H1 (cell line): ENCODE data around the gene POLG. TPM values are rescaled to one million over a fixed set of nuclear protein-coding genes. Genes with fewer than 3 reads are reported as not detected.

Experiments
- CTCF ChIA-PET: fragments of 300-600 bp; sonication (Branson Sonifier 250); formaldehyde crosslinking; loops from one replicate; lab custom pipeline; 2021; ENCODE audit not compliant: partially characterized antibody; lab: Charles Lee
- POLR2A ChIA-PET: fragments of 300-600 bp; sonication (Branson Sonifier 250); formaldehyde crosslinking; loops from one replicate; lab custom pipeline; 2021; ENCODE audit warnings: inconsistent platforms; ENCODE audit not compliant: partially characterized antibody; lab: Charles Lee
- DNase-seq, 2 experiments: peaks; one replicate each; pipeline versions ENCODE4 v3.0.0 to v3.0.0-alpha.2; 2010 to 2022; ENCODE audit warnings: low spot score in 2 of 2, low read depth in 1 of 2, mixed read lengths in 1 of 2
- FAIRE-seq: peaks from 2 replicates; lab custom pipeline; 2011; peaks lifted over from hg19 to GRCh38; lab: Jason Lieb, UNC
- H2AFZ ChIP-seq: 2 replicates; pipeline ENCODE4 v1.8.1; 2012; ENCODE audit warnings: low read length, inconsistent platforms
- H2AK5ac ChIP-seq: 2 replicates; pipeline ENCODE4 v1.6.1; 2013; ENCODE audit warnings: low read depth, low read length
- H2BK120ac ChIP-seq: replicated peaks from 2 replicates; pipeline ENCODE3; 2013; ENCODE audit warnings: low read depth, low read length, inconsistent platforms
- H2BK12ac ChIP-seq: 2 replicates; pipeline ENCODE4 v1.6.1; 2013; ENCODE audit warnings: low read depth, low read length
- H2BK15ac ChIP-seq: 2 replicates; pipeline ENCODE4 v1.6.1; 2013; ENCODE audit warnings: low read length
- H2BK20ac ChIP-seq: 2 replicates; pipeline ENCODE4 v1.6.1; 2013; ENCODE audit warnings: low read length
- H2BK5ac ChIP-seq: 2 replicates; pipeline ENCODE4 v1.6.1; 2013; ENCODE audit warnings: low read depth, low read length
- H3K14ac ChIP-seq: 2 replicates; pipeline ENCODE4 v1.6.1; 2013; ENCODE audit warnings: inconsistent platforms; ENCODE audit not compliant: insufficient read length
- H3K18ac ChIP-seq: 2 replicates; pipeline ENCODE4 v1.6.1; 2013; ENCODE audit warnings: low read length; ENCODE audit errors: extremely low read depth
- H3K23ac ChIP-seq: 2 replicates; pipeline ENCODE4 v1.6.1; 2013; ENCODE audit warnings: inconsistent platforms; ENCODE audit not compliant: insufficient read length
- H3K23me2 ChIP-seq: 2 replicates; pipeline ENCODE4 v1.6.1; 2013; ENCODE audit warnings: low read depth, low read length
- H3K27ac ChIP-seq: 2 replicates; pipeline ENCODE4 v1.6.1; 2011; ENCODE audit warnings: low read depth, low read length, inconsistent platforms
- H3K27me3 ChIP-seq, 4 experiments: replicated peaks in 1 of 4; 1 replicate in 1 of 4; 2 replicates in 3 of 4; pipeline versions ENCODE4 v1.6.1 to v1.8.1; 2011 to 2013; ENCODE audit warnings: low read length in 3 of 4, mild to moderate bottlenecking in 3 of 4, inconsistent platforms in 2 of 4, mixed read lengths in 2 of 4, moderate library complexity in 1 of 4; ENCODE audit not compliant: control insufficient read depth in 3 of 4, insufficient read depth in 3 of 4; ENCODE audit errors: extremely low read depth in 1 of 4
- H3K36me3 ChIP-seq, 4 experiments: 2 replicates each; pipeline versions ENCODE4 v1.6.1 to v1.8.1; 2011 to 2013; ENCODE audit warnings: mild to moderate bottlenecking in 4 of 4, low read length in 3 of 4, moderate library complexity in 2 of 4, control low read depth in 1 of 4, inconsistent platforms in 1 of 4; ENCODE audit not compliant: insufficient read depth in 4 of 4, control insufficient read depth in 2 of 4
- H3K4ac ChIP-seq: replicated peaks from 2 replicates; pipeline ENCODE3; 2013; ENCODE audit warnings: low read length, low read depth, mixed read lengths, inconsistent platforms; ENCODE audit not compliant: insufficient read length
- H3K4me1 ChIP-seq, 4 experiments: replicated peaks in 1 of 4; 1 replicate in 1 of 4; 2 replicates in 3 of 4; pipeline versions ENCODE4 v1.6.1 to v1.8.1; 2011 to 2013; ENCODE audit warnings: low read length in 3 of 4, inconsistent platforms in 2 of 4, mixed read lengths in 1 of 4; ENCODE audit not compliant: insufficient read depth in 4 of 4, control insufficient read depth in 3 of 4
- H3K4me2 ChIP-seq, 2 experiments: 2 replicates each; pipeline versions ENCODE4 v1.6.1 to v1.8.1; 2011 to 2013; ENCODE audit warnings: low read depth in 2 of 2, low read length in 2 of 2, control low read depth in 1 of 2, inconsistent platforms in 1 of 2, mild to moderate bottlenecking in 1 of 2; ENCODE audit not compliant: insufficient read depth in 1 of 2
- H3K4me3 ChIP-seq, 4 experiments: fragments of 200-600, 300-600 bp in 1 of 4; sonication (generic), shearing (Covaris generic), sonication (Bioruptor Twin) in 1 of 4; 2 replicates each; pipeline versions ENCODE4 v1.5.1 to v1.8.1; 2011 to 2016; ENCODE audit warnings: low read length in 4 of 4, low read depth in 3 of 4, control low read depth in 2 of 4, inconsistent platforms in 2 of 4, mild to moderate bottlenecking in 2 of 4, mixed read lengths in 1 of 4, moderate library complexity in 1 of 4; ENCODE audit not compliant: insufficient read depth in 2 of 4; ENCODE audit errors: extremely low read depth in 1 of 4
- H3K56ac ChIP-seq: replicated peaks from 2 replicates; pipeline ENCODE3; 2013; ENCODE audit warnings: low read depth, mild to moderate bottlenecking, mixed read lengths, low read length, inconsistent platforms; ENCODE audit not compliant: insufficient read length
- H3K79me1 ChIP-seq: 2 replicates; pipeline ENCODE4 v1.6.1; 2013; ENCODE audit warnings: low read depth, low read length, control low read depth
- H3K79me2 ChIP-seq, 2 experiments: 2 replicates each; pipeline versions ENCODE4 v1.6.1 to v1.8.1; 2012 to 2013; ENCODE audit warnings: low read length in 2 of 2, mild to moderate bottlenecking in 2 of 2, inconsistent platforms in 1 of 2; ENCODE audit not compliant: insufficient read depth in 2 of 2, control insufficient read depth in 1 of 2
- H3K9ac ChIP-seq, 4 experiments: replicated peaks in 1 of 4; 1 replicate in 1 of 4; 2 replicates in 3 of 4; pipeline versions ENCODE4 v1.6.1 to v1.8.1; 2011 to 2013; ENCODE audit warnings: low read depth in 3 of 4, low read length in 3 of 4, control low read depth in 2 of 4, mild to moderate bottlenecking in 2 of 4, moderate library complexity in 2 of 4, inconsistent platforms in 1 of 4; ENCODE audit errors: extremely low read depth in 1 of 4
- H3K9me3 ChIP-seq, 2 experiments: 2 replicates each; pipeline versions ENCODE4 v1.6.1 to v1.8.1; 2012 to 2013; ENCODE audit warnings: mild to moderate bottlenecking in 2 of 2, moderate library complexity in 2 of 2, control low read depth in 1 of 2, inconsistent platforms in 1 of 2, low read depth in 1 of 2, low read length in 1 of 2, mixed read lengths in 1 of 2; ENCODE audit not compliant: insufficient read depth in 2 of 2
- H4K20me1 ChIP-seq, 2 experiments: replicated peaks in 1 of 2; 2 replicates each; pipeline versions ENCODE3 to v1.8.1; 2011 to 2013; ENCODE audit warnings: inconsistent platforms in 2 of 2, low read length in 2 of 2, mild to moderate bottlenecking in 1 of 2; ENCODE audit not compliant: insufficient read depth in 2 of 2, control insufficient read depth in 1 of 2
- H4K5ac ChIP-seq: 2 replicates; pipeline ENCODE4 v1.6.1; 2013; ENCODE audit warnings: low read length, low read depth, mixed read lengths, inconsistent platforms; ENCODE audit not compliant: insufficient read length
- H4K8ac ChIP-seq: 2 replicates; pipeline ENCODE4 v1.8.0; 2013; ENCODE audit warnings: mild to moderate bottlenecking, moderate library complexity, low read length, inconsistent platforms; ENCODE audit not compliant: insufficient read depth; ENCODE audit errors: extremely low read depth
- H4K91ac ChIP-seq: replicated peaks from 2 replicates; pipeline ENCODE3; 2013; ENCODE audit warnings: low read length, mixed read lengths, inconsistent platforms; ENCODE audit not compliant: insufficient read length
- ASH2L ChIP-seq: fragments of 200-600, 300-600 bp; sonication (generic); IDR thresholded peaks from one replicate; pipeline ENCODE4 v1.7.1; 2017; ENCODE audit warnings: low read length
- ATF3 ChIP-seq: IDR thresholded peaks from 2 replicates; pipeline ENCODE4 v1.6.1; 2011; ENCODE audit warnings: low read depth, mild to moderate bottlenecking, low read length; ENCODE audit not compliant: insufficient read depth
- BACH1 ChIP-seq: IDR thresholded peaks from 2 replicates; pipeline ENCODE4 v1.6.1; 2012; ENCODE audit warnings: low read length, improper control_type of control experiment
- CBX5 ChIP-seq: fragments of 300-800, 300-1000 bp; sonication (generic); IDR thresholded peaks from 2 replicates; pipeline ENCODE4 v1.7.1; 2016; ENCODE audit warnings: antibody characterized with exemption, low read length, low read depth
- E2F6 ChIP-seq: IDR thresholded peaks from 2 replicates; pipeline ENCODE4 v1.6.1; 2012; ENCODE audit warnings: inconsistent platforms
- GABPA ChIP-seq: IDR thresholded peaks from 2 replicates; pipeline ENCODE4 v1.6.1; 2011; ENCODE audit warnings: mild to moderate bottlenecking, low read length, moderate library complexity, borderline replicate concordance; ENCODE audit not compliant: insufficient read depth
- JUND ChIP-seq: IDR thresholded peaks from 2 replicates; pipeline ENCODE4 v1.6.1; 2011; ENCODE audit warnings: mild to moderate bottlenecking, improper control_type of control experiment, low read length
- PHF8 ChIP-seq: fragments of 200-600 bp; sonication (generic); conservative IDR thresholded peaks from 2 replicates; pipeline ENCODE4 v1.7.1; 2012; ENCODE audit warnings: low read depth, mild to moderate bottlenecking, inconsistent platforms, low read length, moderate library complexity
- RBBP5 ChIP-seq: IDR thresholded peaks from 2 replicates; pipeline ENCODE4 v1.7.1; 2012; ENCODE audit warnings: low read depth, mild to moderate bottlenecking, inconsistent platforms, low read length, moderate library complexity, borderline replicate concordance
- SIN3A ChIP-seq, 2 experiments: IDR thresholded peaks in 1 of 2; conservative IDR thresholded peaks in 1 of 2; 2 replicates each; pipeline ENCODE4 v1.6.1; 2011 to 2012; ENCODE audit warnings: low read length in 2 of 2, improper control_type of control experiment in 1 of 2, low read depth in 1 of 2, mild to moderate bottlenecking in 1 of 2
- SUZ12 ChIP-seq: fragments of 200-600 bp; sonication (generic); IDR thresholded peaks from 2 replicates; pipeline ENCODE4 v1.6.1; 2012; ENCODE audit warnings: mild to moderate bottlenecking, inconsistent platforms, low read length, moderate library complexity, mixed read lengths
- TAF1 ChIP-seq: IDR thresholded peaks from 2 replicates; pipeline ENCODE4 v1.6.1; 2011; ENCODE audit warnings: mild to moderate bottlenecking, low read depth, low read length
- TCF12 ChIP-seq: IDR thresholded peaks from 2 replicates; pipeline ENCODE4 v1.6.1; 2011; ENCODE audit warnings: low read depth, mild to moderate bottlenecking, low read length
- WGBS, 2 experiments: shearing (Covaris generic) in 1 of 2; methylation state at CpG; one replicate each; pipeline versions ENCODE4 v1.1.6 to v1.1.7; 2013 to 2015; ENCODE audit warnings: low lambda C conversion rate in 2 of 2, mixed read lengths in 2 of 2, inconsistent platforms in 1 of 2, low coverage in 1 of 2, missing lambda C conversion rate in 1 of 2; ENCODE audit not compliant: insufficient replicate concordance in 2 of 2, insufficient coverage in 1 of 2, insufficient read length in 1 of 2; ENCODE audit errors: extremely low coverage in 1 of 2, missing lambda C conversion rate in 1 of 2; 5-methylcytosine and 5-hydroxymethylcytosine counted together
- polyA plus RNA-seq, 7 experiments: library from polyadenylated mRNA; depleted of rRNA in 3 of 7; stranded (reverse) in 5 of 7; unstranded in 2 of 7; fragments of >200 nt in 5 of 7; fragments of 200-250 nt in 2 of 7; gene quantifications; 1 replicate in 5 of 7; 2 replicates in 1 of 7; 4 replicates in 1 of 7; pipeline versions ENCODE4 v1.2.1 to v1.2.3, GENCODE V29; 2011 to 2013; ENCODE audit warnings: missing spikeins in 2 of 7, mixed read lengths in 2 of 7
- total RNA-seq: library from RNA; stranded (reverse); fragmentation: NEBNext Ultra II Directional; extraction: Animal tissue kit (Norgen Biotek cat#: 25700); gene quantifications from 2 replicates; pipeline ENCODE4 v1.2.1, GENCODE V29; 2021

The POLG gene
- total and polyA plus RNA-seq, 2 of the 8 experiments (the other 6 are each of a cell fraction or from before 2014, with no cell fraction given) = 14.8 to 52.3 TPM

GRCh38 chr15:89282631-89283030, 52.0 kb downstream of the POLG start:
- Histone ChIP-seq H3K56ac (no peak overlapping the region), H3K79me1 (no peaks in the 10 kb centered on the region; the same call in 1 of the 2 replicates), H3K36me3 (peaks cover 6 to 73% (median 45%) of the 10 kb centered on the region in 4 experiments; a peak in 7 of 8 replicates), H2AFZ (no peak overlapping the region), H3K9me3 (no peaks in the 10 kb centered on the region), H3K23me2 (no peaks in the 10 kb centered on the region), H2BK5ac (no peak overlapping the region), H2BK15ac (no peak overlapping the region), H3K79me2 (no peaks in the 10 kb centered on the region), H3K4me1 (no peaks in the 10 kb centered on the region), H3K4me2 (no peak overlapping the region), H4K91ac (no peak overlapping the region), H3K4me3 (no peak overlapping the region), H2AK5ac (no peak overlapping the region), H3K18ac (no peak overlapping the region), H2BK120ac (no peak overlapping the region), H4K5ac (no peak overlapping the region), H3K27me3 (no peaks in the 10 kb centered on the region), H3K4ac (no peak overlapping the region), H3K9ac (no peak overlapping the region), H3K23ac (no peak overlapping the region), H2BK20ac (no peak overlapping the region), H2BK12ac (no peak overlapping the region), H4K8ac (no peak overlapping the region), H3K14ac (no peak overlapping the region), H4K20me1 (no peaks in the 10 kb centered on the region), H3K27ac (no peak overlapping the region)
- ChIA-PET CTCF (interaction anchor here (0.8 to 2.2 kb wide), 2 partner anchors 23 to 76 kb away, joined by 3 to 6 read pairs; no protein-coding TSS in a partner anchor), POLR2A (interaction anchor here (1.3 kb wide), 1 partner anchor 10 kb away, joined by 3 read pairs; no protein-coding TSS in a partner anchor)
- DNase-seq = no peak
- FAIRE-seq = no peak
- 88% methylated on average over 4 of the region's 4 CpGs; no CpG with 5 or more reads in 1 of the 2 experiments for WGBS, 2 experiments
- TF ChIP-seq TAF1 (no peak), PHF8 (no peak), RBBP5 (no peak), GABPA (no peak), SIN3A (conservative IDR thresholded peaks at IDR 0.05 in 1 of 2, IDR thresholded peaks at IDR 0.05 in 1 of 2; ENCODE audit: low read depth in 1 of 2, low read length in 2 of 2) (no peak), E2F6 (no peak), CBX5 (no peak), BACH1 (no peak), ASH2L (no peak), ATF3 (no peak), JUND (no peak), TCF12 (no peak), SUZ12 (no peak)
